Astrocyte of the cerebellum (primary cell): Measurements from ENCODE around the gene ABCC1.

Experiments
- DNase-seq: peaks from one replicate; pipeline ENCODE4 v3.0.0-alpha.2; 2011; ENCODE audit warnings: low read depth
- H3K4me3 ChIP-seq: 2 replicates; pipeline ENCODE4 v1.5.1; 2011; ENCODE audit warnings: mild to moderate bottlenecking, low read depth, low read length, moderate library complexity
- CTCF ChIP-seq: IDR thresholded peaks from 2 replicates; pipeline ENCODE4 v1.5.1; 2012; ENCODE audit warnings: low read length, low read depth, moderate library complexity, mild to moderate bottlenecking; ENCODE audit errors: missing control alignments
- in situ Hi-C: cut with HindIII; loops from 2 replicates; pipeline ENCODE4 v1.10.0; 2017; ENCODE audit warnings: low sequenced_read_pairs

ABCC1 gene

GRCh38 chr16:16116841-16117240, 167.4 kb downstream of the ABCC1 start:
- H3K4me3 ChIP-seq: no peak overlapping the region
- no peak for TF ChIP-seq CTCF
- in situ Hi-C loops: no loop called here
- no peak for DNase-seq

GRCh38 chr16:16118337-16118736, 168.9 kb downstream of the ABCC1 start:
- DNase-seq: no peak
- TF ChIP-seq CTCF: no peak
- no peak overlapping the region for H3K4me3 ChIP-seq
- in situ Hi-C loops: no loop called here

- H3K4me3 ChIP-seq: no peak overlapping the region
- in situ Hi-C loops: loop anchor here (5.0 kb wide), 1 partner anchor 88 kb away; no protein-coding TSS in a partner anchor
Measured at GRCh38 chr16:16120044-16120381, 170.6 kb downstream of the ABCC1 start.

GRCh38 chr16:16120382-16121184, 171.2 kb downstream of the ABCC1 start:
- no peak for DNase-seq
- TF ChIP-seq CTCF: no peak
- in situ Hi-C loops: loop anchor here (5.0 kb wide), 1 partner anchor 88 kb away; no protein-coding TSS in a partner anchor

More at GRCh38 chr16:16120044-16120381, 170.6 kb downstream of the ABCC1 start:
- DNase-seq: no peak
- TF ChIP-seq CTCF: no peak

GRCh38 chr16:16121185-16121727, 171.8 kb downstream of the ABCC1 start:
- no peak overlapping the region for H3K4me3 ChIP-seq
- no peak for TF ChIP-seq CTCF
- no peak for DNase-seq
- in situ Hi-C loops: loop anchor here (5.0 kb wide), 1 partner anchor 89 kb away; no protein-coding TSS in a partner anchor

More at GRCh38 chr16:16120382-16121184, 171.2 kb downstream of the ABCC1 start:
- H3K4me3 ChIP-seq: no peak overlapping the region

- H3K4me3 ChIP-seq: no peak overlapping the region
- DNase-seq: no peak
- TF ChIP-seq CTCF: no peak
- in situ Hi-C loops: loop anchor here (5.0 kb wide), 1 partner anchor 90 kb away; no protein-coding TSS in a partner anchor
Measured at GRCh38 chr16:16122264-16122663, 172.8 kb downstream of the ABCC1 start.
